ENCODE measurements around the gene TRAF3. TPM values are rescaled to one million over a fixed set of nuclear protein-coding genes. Genes with fewer than 3 reads are reported as not detected.

Gene TRAF3
- polyA plus RNA-seq, 1 of the 3 experiments (the other 2 are of a cell fraction) = 17.9 TPM

DNA sequence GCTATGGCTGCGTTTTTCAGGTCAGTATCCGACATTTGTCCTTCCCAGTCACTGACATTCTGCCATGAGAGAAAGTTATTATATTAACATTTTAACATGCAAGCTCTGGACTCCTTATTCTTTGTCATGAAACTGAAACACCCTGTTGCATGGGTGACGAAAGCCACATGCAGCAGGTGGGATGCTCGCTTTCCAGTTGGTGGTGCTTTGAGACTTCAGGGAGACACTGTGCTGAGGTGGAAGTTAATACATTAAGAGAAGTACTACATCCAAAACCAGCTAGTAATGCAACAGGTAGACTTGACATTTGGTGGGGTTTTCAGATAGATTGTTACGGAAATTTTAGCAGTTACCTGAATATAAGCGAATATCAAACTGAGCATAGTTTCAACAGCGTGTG lies 112.4 kb downstream of the TRAF3 start:
- no peaks in the 10 kb centered on the region for H3K9me2 ChIP-seq
- no peaks in the 10 kb centered on the region for H3K79me2 ChIP-seq (ENCODE audit: insufficient read depth)
- H3F3A ChIP-seq (replicated peaks; ENCODE audit: insufficient read depth) = no peaks in the 10 kb centered on the region
- no peak for TF ChIP-seq POLR2AphosphoS5 (IDR thresholded peaks at IDR 0.05; ENCODE audit: low read depth, low read length)
- no peak for TF ChIP-seq SMC3 (IDR thresholded peaks at IDR 0.05; ENCODE audit: low read depth, low read length)
- TF ChIP-seq ZBTB33 (IDR thresholded peaks at IDR 0.05; ENCODE audit: borderline replicate concordance, low read depth) = no peak
- no peak for TF ChIP-seq FOSL2 (IDR thresholded peaks at IDR 0.05; ENCODE audit: borderline replicate concordance, low read depth)
- TF ChIP-seq FOXM1 (IDR thresholded peaks at IDR 0.05; ENCODE audit: low read depth) = no peak
- TF ChIP-seq, protein P1, sequence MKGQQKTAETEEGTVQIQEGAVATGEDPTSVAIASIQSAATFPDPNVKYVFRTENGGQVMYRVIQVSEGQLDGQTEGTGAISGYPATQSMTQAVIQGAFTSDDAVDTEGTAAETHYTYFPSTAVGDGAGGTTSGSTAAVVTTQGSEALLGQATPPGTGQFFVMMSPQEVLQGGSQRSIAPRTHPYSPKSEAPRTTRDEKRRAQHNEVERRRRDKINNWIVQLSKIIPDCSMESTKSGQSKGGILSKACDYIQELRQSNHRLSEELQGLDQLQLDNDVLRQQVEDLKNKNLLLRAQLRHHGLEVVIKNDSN (IDR thresholded peaks at IDR 0.05; ENCODE audit: borderline replicate concordance, low read depth) = no peak
- no peak for TF ChIP-seq ELF1 (IDR thresholded peaks at IDR 0.05)
- no peak for TF ChIP-seq RCOR1 (IDR thresholded peaks at IDR 0.05; ENCODE audit: low read length)
- TF ChIP-seq RFX5 (IDR thresholded peaks at IDR 0.05; ENCODE audit: low read length) = no peak
- no peak for TF ChIP-seq RXRA (IDR thresholded peaks at IDR 0.05; ENCODE audit: borderline replicate concordance, low read depth)
- no peak for TF ChIP-seq MEF2A (IDR thresholded peaks at IDR 0.05; ENCODE audit: borderline replicate concordance, low read depth)
- no peak for TF ChIP-seq USF2 (IDR thresholded peaks at IDR 0.05; ENCODE audit: borderline replicate concordance, low read depth, low read length)
- no peak for TF ChIP-seq SIN3A (IDR thresholded peaks at IDR 0.05; ENCODE audit: borderline replicate concordance, low read depth, low read length)
- TF ChIP-seq, protein P2, sequence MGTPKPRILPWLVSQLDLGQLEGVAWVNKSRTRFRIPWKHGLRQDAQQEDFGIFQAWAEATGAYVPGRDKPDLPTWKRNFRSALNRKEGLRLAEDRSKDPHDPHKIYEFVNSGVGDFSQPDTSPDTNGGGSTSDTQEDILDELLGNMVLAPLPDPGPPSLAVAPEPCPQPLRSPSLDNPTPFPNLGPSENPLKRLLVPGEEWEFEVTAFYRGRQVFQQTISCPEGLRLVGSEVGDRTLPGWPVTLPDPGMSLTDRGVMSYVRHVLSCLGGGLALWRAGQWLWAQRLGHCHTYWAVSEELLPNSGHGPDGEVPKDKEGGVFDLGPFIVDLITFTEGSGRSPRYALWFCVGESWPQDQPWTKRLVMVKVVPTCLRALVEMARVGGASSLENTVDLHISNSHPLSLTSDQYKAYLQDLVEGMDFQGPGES (IDR thresholded peaks at IDR 0.05; ENCODE audit: low read depth, low read length) = no peak
- TF ChIP-seq NFIC (IDR thresholded peaks at IDR 0.05; ENCODE audit: borderline replicate concordance) = no peak
- no peak for TF ChIP-seq NRF1 (IDR thresholded peaks at IDR 0.05; ENCODE audit: low read depth, low read length)
- TF ChIP-seq CHD2 (IDR thresholded peaks at IDR 0.05; ENCODE audit: low read length, partially characterized antibody) = no peak
- no peak for DNase-seq
- H3K27me3 ChIP-seq (ENCODE audit: insufficient read depth) = no peaks in the 10 kb centered on the region
- no peak overlapping the region for H3K4me2 ChIP-seq
- H2AFZ ChIP-seq (ENCODE audit: low read depth) = no peak overlapping the region
- H4K20me1 ChIP-seq (ENCODE audit: insufficient read depth) = no peaks in the 10 kb centered on the region
- WGBS (ENCODE audit: low lambda C conversion rate) = 99% methylated on average over 7 of the region's 7 CpGs
- H3K4me3 ChIP-seq (ENCODE audit: low read depth in 2 of 2, low read length in 1 of 2) = no peak overlapping the region
- H3K27ac ChIP-seq (ENCODE audit: low read depth in 2 of 2, low read length in 1 of 2) = no peak overlapping the region
- CTCF ChIA-PET = no interaction called here
- peaks cover 20 to 22% of the 10 kb centered on the region in 2 experiments for H3K36me3 ChIP-seq (replicated peaks in 1 of 2; ENCODE audit: control insufficient read depth in 1 of 2, insufficient read depth in 2 of 2, low read length in 1 of 2)
- no peak overlapping the region for H3K9ac ChIP-seq
- H3K9me3 ChIP-seq = no peaks in the 10 kb centered on the region
- POLR2A ChIA-PET = no interaction called here
- H3K4me1 ChIP-seq (ENCODE audit: control insufficient read depth in 1 of 2, insufficient read depth in 2 of 2, low read depth in 1 of 2, low read length in 1 of 2) = no peaks in the 10 kb centered on the region

Measured in SK-N-SH (cell line).